CD4-positive, alpha-beta T cell treated with Interleukin-4 for 4 hours (primary cell): ENCODE data around the gene LAMB2.

ENCODE experiments used
- DNase-seq: peaks from one replicate; pipeline ENCODE4 v3.0.0-alpha.2; 2020

LAMB2 gene

DNA sequence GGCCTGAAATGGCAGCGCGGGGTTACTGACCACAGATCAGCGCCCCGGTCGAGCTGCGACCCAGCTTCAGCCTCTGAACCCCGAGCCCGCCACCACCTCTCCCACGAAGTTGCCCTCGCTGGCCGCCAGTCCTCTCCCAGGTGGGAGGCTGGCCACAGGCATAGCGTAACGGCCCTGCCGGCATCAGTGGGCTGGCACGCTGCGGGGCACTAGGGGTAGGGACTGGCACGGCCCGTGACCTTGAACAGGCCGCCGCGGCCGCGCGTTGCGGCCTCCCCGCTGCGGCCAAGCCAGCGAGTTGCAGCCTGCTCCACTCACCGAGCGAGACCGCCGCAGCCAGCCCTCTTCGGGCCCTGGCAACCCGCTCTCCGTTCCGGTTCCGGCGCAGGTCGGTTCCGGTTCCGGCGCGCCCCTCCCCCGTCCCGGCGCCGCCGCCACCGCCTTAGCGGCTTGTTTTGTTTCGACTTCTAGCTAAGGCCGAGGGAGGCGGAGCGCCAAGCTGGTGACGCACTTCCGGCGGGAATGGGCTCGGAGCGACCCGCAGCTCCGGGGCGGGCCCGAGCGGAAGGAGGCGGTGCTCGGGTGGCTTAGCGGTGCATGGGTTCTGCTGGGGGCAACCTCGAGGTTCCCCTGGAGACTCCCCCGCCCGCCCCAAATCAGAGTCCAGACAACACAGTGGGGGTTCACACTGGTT, 12.3 kb downstream of the LAMB2 start, which contains the start of gene USP19:
Gene USP19 (minus strand): TSS at position 386 of the 694 bp plus-strand sequence. CDS start 1,678 bp downstream, outside the sequence.
- peak; percentile 94 for DNase-seq

DNA sequence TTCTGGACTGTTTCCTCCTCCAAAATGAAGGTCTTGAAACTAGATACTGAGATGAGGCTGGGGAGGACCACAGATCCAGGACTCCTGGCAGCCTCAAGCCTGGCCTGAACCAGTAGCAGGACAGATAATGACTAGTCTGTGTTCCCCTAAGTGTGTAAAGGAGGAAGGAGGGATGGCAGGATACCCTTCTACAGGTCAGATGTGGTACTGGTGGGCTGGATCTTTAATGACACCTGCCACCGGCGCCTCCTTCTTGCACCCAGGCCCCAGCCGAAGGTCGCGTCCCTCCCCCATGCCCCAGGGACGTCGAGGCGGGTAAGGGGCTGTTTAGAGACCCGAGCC, 12.8 kb downstream of the LAMB2 start:
- no peak for DNase-seq

DNA sequence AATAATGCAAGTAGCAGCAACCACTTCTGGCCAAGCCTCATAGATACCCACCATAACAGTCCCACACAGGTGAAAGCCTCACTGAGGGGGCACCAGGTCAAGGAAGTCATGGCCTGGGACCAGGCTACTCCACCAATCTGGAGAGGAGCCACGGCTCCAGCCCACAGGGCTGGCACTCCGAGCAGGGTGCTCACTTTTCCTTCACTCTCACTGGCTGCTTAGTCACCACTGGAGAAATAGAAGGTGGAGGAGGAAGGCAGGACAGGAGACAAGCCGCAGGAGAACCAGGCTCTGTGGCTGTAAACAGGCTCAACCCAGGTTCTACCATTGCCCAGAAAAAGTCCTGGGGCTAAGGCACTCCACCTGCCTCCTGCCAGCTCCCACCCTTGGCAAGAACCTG, 13.4 kb downstream of the LAMB2 start:
- DNase-seq = no peak

DNA sequence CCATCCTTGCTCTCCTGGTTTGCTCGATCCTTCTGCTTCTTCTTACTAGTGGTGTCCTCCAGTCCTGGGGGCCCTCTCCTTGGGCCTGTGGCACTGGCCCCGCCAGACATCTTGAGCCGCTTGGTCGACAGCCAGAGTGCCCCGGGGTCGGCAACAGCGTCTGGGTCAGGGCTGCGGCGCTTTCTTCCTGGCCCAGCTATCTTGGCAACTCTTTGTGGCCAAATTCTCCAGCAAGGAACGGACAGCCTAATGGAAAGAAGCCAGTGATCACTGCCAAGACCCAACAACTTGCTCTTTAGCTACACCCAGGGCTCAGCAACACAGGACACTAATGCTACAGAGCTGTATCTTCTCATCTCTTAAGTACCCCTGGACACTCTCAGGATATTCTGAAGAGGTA, 13.8 kb downstream of the LAMB2 start:
- no peak for DNase-seq

DNA sequence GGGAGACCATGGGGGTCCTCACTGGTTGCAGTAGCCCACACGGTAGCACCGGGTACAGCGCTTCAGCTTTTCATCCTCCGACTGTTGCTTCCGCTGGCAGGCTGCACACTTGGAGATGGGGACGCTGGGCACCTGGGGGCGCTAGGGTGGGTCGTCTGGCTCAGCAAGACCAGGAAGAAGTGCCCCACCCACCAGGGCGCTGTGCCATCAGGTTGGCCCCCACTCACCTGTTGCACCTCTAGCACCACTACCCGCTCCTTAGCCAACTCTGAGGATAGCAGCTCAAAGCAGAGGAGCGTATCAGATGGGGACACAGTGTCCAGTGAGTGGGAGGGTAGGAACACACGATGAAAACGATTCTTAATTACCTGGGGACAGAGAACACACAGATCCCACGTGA, 20.6 kb downstream of the LAMB2 start:
- DNase-seq = no peak

DNA sequence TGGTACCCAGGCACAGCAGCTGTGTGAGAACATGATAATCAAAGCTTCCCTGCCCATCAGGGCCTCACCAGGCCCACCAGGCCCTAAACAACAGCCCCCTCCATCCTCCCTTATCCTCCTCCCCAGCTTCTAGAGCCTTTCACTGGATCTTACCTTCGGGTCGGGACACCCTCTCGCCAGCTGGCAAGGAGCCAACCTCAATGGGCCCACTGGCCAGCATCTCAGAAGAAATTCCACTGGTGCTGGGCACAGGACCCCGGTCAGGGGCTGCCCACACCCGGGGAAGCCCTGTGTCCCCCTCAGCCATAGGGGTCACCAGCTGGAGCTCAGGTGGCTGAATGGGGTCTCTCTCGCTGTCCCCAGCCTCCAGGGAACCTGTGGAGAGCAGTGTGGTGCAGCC, 21.5 kb downstream of the LAMB2 start:
- DNase-seq = no peak

DNA sequence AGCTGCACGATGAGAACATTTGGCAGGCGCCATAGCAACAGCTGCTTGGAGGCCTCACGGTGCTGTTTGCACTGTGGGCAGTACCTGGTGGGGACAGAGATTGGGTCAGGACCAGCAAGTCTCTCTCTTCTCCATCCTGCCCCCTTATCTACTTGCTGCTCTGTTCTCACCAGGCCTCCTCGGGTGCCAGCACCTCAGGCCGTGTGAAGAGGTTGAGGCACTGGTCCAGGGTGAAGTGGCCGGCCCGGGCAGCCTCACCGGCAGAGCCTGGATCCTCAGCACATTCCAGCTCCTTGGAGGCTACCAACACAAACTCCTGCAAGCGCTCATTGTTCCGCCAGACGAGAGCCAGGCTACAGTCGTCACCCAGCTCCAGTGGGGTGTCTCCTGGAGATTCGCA, 22.1 kb downstream of the LAMB2 start:
- DNase-seq = no peak

DNA sequence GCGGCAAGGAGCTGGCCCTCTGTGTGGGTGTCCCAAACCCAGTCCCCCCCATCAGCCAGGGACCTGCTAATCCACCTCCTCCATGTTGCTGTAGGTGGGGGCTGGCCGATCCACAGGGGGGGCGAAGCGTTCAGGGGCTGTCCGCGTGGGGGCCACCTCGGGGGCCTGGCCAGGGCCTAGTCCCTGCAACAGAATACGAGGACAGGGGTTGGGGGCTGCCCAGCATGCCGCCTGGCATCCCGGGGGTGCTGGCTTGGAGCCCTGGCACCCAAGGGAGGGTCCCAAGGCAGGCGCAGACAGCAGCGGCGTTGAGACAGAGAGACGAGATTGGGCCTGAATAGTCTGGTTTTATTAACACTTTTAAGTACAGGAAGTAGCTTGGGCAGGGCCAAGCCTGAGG, 24.5 kb downstream of the LAMB2 start:
- no peak for DNase-seq

DNA sequence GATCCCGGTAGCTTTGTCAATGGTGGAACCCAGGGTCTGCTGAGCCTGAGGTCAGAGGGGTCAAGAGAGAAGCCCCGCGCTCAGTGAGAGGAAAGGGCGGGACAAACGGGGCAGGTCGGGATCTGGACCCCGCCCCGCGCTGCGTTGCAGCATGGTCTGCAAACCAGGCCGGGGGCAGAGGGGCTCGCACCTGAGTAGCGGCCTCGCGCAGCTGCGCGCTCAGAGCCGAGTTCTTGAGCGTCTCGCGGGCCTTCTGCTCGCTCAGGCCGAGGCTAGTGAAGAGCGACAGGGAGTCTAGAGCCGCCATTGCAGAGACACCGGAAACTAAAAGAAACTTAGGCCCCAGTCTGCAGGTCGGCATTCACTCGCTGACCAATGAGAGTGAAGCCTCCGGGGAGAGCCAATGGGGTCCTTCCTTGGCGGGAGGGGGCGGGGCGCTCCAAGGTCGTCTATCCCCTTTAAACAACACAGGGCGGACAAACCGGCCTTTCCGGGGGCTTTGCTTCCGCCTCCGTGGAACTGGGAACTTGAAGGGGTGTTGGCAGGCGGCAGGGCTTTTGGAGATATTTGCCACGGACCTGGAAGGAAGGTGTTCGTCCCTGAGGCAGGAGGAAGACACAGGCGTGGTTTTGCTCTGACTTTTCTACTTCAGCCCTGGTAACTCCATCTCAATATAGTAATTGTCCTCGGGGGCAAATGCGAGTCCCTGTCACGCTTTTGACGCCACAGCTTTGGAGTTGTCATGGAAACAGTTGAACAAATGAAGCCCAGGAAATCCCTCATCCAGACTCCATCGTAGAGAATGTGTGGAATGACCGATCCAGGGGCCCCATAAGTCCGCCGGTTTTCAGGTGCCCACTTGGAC, 28.2 kb downstream of the LAMB2 start, which contains the start of gene QARS1:
Gene QARS1 (minus strand): TSS at position 331 of the 865 bp plus-strand sequence. CDS start 24 bp downstream, at position 307.
- peak; percentile 91 for DNase-seq

DNA sequence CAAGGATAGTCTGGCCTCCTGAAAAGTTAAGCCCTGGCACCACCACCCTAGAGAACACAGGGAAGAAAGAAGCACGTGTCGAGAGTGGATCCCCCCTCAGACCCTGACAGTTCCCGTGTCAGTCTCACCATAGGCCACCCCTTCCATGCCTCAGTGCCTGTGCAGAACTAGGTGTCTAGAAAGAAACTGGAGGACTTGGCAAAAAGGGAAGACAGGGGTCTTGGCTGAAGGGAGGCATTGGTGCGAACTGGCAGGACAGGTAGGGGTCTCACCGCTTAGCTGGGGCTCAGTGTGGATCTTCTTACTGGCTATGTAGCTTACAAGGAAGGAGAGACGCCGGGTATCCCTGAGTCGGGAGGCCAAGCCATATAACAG, 28.8 kb downstream of the LAMB2 start:
- DNase-seq = no peak

DNA sequence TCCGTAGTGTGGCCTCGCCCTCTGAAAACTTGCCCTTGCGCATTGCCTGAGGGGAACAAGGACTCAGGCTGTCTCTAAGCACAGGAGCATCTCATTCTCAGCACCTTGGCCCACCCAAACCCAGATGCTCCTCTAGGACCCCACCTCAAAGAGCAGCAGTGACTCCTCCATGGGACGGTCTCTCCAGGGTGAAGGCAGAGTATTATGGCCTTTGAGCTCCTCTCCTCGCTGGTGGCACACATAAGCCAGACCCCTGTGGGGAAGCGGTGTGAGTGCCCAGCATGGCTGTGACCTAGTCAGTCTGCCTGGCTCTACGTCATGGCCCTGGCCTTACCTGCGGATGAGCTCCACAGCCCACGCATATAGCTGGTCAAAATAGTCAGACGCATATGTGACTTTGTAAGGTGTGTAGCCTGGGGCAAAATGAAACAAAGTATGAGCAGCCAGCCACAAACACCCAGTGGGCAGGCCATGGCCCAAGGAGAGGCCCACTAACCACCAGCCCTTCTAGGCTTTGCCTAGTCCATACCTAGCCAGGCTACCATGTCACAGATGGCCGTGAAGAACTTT, 32.7 kb downstream of the LAMB2 start:
- DNase-seq = no peak

DNA sequence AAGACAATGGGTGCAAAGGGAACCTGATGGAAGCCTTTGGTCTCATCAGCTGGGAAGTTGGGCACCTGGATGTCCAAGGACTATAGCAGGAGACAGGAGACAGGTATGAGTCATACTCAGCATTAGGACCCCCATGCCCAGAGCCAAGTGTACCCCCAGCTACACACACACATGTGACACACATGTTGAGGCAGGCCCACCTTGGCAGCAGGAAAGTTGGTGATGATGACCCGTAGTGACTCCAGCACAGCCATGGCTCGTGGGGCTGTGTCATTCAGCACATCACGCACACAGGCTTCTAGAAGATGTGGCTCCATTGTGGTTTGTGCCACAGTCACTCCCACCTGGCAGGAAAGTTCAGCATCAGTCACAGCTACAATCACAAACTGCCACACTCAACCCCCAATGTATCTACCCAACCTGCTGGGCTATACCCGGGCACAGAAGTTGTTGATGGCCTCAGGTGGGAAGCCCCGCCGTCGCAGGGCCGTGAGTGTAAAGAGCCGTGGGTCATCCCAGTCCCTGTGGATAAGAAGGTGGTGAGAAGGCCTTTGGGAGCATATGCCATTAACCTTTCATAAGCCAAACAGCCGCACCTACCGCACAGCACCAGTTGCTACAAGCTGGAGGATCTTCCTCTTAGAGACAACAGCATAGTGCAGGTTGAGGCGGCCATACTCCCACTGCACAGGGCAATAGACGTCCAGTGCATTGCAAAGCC, 33.8 kb downstream of the LAMB2 start:
- DNase-seq = no peak

DNA sequence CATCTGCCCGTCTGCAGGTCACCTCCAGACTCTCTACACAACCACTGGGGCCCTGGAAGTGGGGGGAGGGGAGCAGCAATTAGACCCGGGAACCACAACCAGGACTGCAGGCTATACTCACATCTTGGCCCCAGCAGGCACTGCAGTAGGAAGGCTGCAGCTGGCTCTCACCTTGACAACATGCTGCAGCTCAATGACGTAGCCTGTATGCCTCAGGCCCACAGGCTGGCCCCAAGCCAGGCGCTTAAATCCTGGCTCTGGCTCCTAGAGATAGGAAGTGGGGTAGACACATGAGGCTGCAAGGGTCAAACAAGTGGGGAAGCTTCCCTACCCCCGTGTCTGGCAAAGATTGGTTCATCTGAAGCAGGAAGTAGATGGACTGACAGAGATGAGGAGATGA, 34.4 kb downstream of the LAMB2 start:
- DNase-seq = no peak

DNA sequence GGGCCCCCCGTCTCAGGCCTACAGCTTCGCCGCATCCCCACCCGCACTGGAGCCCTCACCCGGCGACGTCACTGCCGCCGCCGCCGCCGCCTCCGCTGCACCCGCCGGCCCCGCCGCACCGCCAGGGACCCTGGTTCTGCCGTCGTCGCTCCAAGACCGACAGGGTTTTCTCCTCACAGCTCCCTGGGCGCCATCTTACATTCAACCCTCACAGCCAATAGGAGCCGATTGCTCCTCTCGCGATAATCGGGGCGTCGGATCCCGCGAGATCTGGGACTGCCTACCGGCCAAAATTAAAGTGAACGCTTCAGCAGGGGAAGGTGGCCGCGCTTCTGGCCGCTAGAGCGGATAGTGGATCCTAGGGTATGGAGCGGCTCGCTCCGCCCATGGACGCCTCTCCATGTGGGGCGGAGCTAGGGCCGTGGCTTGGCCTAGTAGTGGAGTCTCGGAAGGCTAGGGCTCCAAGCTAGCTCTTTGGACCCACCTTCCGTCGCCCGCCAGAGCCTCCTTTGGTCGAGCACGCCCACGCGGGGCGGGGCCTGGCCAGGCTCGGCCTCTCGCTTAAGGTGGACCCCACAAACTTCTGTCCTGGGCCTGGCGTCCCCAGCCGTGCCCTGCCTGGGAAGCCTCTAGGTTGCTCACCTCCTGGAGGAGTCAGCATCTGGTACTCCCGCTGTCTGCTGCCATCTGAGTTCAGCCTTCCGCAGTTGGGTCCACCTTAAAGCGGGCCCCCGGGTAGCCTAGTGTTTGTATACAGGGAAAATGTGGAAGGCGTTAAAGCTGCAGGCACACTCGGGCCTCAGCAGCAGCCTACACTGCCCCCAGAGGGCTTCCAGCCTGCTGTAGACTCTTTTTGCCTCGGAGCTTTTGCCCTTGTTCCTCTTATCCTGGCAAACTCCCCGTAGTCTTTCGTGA, 38.7 kb downstream of the LAMB2 start, which contains the start of gene QRICH1:
Gene QRICH1 (minus strand): TSS at position 219 of the 915 bp plus-strand sequence. CDS start 17,054 bp downstream, outside the sequence.
- DNase-seq = peak; percentile 98

DNA sequence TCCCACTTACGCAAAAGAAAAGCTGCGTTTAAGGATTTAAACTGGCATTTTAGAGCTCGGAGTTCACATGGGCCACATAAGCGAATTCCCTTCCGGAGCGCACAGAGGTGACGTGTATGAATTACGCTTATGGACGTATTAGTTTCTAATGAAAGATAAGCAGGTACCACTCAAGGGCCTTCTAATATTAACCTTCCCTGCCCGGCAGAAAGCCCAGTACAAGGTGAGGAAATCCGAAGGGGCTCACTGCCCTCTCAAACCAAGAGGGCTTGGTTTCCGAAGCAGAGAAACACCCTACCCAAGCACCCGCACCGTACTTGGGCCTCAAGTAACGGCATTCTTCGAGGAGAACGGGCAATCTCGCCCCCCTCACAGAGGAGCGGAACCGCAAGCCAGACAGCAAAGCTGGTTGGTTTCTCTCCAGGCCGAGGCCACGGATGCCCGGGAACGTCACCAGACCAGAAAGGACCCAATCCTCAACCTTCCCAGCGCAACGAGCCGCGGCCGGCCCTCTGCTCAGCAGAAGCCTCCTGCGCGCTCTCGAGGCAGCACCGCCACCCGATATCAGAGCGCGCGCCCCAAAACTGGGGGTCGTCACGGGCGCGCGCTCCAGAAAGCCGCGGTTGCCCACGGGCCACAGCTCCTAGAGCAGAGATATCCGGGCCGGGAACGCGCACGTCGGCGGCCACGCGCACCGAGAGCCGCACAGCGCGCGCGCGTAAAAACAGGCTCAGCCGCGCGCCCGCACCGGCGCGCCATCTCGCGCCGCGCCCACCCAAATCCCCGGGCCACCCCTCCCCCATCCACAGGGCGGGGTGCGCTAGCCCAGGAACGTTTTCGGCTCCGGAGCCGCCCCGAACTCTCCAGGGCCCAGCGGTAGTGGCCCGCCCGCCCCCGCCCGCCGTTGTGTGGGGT, 39.7 kb downstream of the LAMB2 start:
- DNase-seq = peak; percentile 76

DNA sequence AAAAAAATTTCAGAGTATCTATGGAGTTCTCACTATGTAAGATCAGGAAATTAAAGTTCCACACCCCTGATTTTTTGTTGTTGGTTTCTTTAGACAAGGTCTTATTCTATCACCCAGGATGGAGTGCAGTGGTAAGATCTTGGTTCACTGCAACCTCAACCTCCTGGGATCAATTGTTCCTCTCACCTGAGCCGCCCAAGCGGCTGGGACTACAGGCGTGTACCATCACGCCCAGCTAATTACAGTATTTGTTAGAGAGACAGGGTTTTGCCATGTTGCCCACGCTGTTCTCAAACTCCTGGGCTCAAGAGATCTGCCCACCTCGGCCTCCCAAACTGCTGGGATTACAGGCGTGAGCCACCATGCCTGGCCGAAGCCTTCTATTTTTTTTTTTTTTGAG, 51.4 kb downstream of the LAMB2 start:
- DNase-seq = no peak

DNA sequence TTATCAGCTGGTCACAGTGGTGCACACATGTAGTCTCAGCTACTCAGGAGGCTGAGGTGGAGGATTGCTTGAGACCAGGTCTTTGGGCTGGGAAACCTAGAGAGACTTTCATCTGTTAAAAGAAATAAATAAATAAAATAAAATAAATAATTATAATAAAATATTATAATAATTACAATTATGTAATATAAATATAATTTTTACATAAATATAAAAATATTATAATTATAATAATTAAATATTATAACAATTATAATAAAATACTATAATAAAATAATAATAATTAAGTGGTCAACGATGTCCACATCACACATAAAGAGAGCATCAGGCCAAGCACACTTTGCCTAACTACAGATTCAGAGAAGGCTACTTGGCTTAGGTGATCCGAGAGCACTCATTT, 53.6 kb downstream of the LAMB2 start:
- DNase-seq = no peak

DNA sequence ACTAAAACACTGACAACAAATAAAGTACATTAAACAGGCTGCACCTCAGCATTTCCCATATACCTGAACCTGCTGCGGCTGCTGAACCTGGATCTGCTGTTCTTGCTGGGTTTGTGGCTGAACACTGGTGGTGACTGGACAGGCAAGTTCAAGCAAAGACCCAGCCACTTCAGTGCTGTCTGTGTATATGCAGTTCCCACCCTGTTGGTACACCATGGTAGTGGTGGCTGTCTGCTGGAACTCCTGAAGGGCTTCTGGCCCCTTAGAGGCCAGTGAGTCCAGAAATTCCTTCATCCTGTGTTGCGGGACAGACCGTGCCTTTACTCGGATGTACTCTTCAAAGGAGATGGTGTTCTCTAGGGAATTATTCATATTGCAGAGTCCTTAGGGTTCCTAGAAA, 56.2 kb downstream of the LAMB2 start:
- no peak for DNase-seq

DNA sequence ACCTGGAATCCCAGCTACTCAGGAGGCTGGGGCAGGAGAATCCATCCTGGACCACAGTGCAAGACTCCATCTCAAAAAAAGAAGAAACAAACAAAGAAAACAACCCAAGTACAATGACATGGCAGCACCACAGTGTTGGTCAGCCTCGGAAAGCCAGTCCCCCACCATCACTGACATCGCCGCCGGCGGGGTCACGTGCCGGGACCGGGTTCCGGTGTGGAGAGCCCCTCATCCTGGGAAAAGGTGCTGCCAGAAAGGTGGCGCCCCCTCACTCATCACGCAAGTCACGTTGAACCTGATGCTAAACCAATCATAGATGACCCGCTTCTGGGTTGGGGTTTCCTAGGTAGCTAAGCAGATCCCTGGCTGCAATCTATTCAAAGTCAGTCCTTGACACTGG, 56.7 kb downstream of the LAMB2 start:
- DNase-seq = no peak
